Measurements from ENCODE around the gene PRKACB.

DNA sequence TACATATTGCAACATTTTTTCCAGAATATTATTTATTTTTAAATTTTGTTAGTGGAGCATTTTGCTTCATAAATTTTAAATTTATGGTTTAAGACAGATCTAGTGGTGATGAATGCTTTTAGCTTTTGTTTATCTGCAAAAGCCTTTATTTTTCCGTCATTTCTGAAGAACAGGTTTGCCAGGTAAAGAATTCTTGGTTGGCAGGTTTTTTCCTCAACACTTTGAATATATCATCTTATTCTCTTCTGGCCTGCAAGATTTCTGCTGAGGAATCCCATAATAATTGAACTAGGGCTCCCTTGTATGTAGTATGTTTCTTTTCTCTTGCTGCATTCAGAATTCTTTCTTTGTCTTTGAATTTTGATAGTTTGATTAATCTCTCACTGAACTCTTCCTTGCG is 106.6 kb downstream of the PRKACB start:
- TF ChIP-seq, protein P1, sequence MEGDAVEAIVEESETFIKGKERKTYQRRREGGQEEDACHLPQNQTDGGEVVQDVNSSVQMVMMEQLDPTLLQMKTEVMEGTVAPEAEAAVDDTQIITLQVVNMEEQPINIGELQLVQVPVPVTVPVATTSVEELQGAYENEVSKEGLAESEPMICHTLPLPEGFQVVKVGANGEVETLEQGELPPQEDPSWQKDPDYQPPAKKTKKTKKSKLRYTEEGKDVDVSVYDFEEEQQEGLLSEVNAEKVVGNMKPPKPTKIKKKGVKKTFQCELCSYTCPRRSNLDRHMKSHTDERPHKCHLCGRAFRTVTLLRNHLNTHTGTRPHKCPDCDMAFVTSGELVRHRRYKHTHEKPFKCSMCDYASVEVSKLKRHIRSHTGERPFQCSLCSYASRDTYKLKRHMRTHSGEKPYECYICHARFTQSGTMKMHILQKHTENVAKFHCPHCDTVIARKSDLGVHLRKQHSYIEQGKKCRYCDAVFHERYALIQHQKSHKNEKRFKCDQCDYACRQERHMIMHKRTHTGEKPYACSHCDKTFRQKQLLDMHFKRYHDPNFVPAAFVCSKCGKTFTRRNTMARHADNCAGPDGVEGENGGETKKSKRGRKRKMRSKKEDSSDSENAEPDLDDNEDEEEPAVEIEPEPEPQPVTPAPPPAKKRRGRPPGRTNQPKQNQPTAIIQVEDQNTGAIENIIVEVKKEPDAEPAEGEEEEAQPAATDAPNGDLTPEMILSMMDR (IDR thresholded peaks at IDR 0.05) = no peak
- no peak for TF ChIP-seq POLR2A (IDR thresholded peaks at IDR 0.05)

Measured in lower leg skin (tissue), 3 donors.